WTC11 (cell line): ENCODE measurements around the gene KRT32.

Experiments
- TF ChIP-seq, protein P1 (sequence below): sonication (generic); formaldehyde crosslinking; IDR thresholded peaks from 2 replicates; pipeline ENCODE4 v1.8.1; 2022; ENCODE audit warnings: low read depth, missing genetic modification reagents, borderline replicate concordance
- TF ChIP-seq, protein P2 (sequence below): sonication (generic); formaldehyde crosslinking; IDR thresholded peaks from 2 replicates; pipeline ENCODE4 v1.8.0; 2022; ENCODE audit warnings: mild to moderate bottlenecking, missing genetic modification reagents

DNA sequence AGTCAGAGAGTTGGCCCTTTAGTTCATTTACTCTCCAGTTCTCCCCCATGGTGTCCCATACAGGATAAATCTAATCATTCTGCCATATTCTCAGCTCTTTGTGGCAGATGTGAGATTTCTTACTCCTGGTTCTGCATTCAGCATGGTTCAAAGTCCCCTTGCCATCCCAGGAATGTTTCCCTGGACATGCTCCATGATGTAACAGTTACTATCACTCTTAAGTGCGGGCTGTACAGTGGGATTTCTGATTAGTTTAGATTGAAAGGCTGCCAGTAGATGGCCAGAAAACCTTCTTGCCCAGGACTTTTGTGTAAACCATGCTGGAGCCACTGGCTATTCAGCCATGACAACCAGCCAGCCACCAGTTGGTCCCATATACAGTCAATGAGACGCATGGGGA, 53.2 kb downstream of the KRT32 start:
- TF ChIP-seq, protein P1, sequence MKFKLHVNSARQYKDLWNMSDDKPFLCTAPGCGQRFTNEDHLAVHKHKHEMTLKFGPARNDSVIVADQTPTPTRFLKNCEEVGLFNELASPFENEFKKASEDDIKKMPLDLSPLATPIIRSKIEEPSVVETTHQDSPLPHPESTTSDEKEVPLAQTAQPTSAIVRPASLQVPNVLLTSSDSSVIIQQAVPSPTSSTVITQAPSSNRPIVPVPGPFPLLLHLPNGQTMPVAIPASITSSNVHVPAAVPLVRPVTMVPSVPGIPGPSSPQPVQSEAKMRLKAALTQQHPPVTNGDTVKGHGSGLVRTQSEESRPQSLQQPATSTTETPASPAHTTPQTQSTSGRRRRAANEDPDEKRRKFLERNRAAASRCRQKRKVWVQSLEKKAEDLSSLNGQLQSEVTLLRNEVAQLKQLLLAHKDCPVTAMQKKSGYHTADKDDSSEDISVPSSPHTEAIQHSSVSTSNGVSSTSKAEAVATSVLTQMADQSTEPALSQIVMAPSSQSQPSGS, result no peak
- TF ChIP-seq, protein P2, sequence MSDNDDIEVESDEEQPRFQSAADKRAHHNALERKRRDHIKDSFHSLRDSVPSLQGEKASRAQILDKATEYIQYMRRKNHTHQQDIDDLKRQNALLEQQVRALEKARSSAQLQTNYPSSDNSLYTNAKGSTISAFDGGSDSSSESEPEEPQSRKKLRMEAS (CRISPR knock-in tag), result no peak
